Immature natural killer cell (primary cell): ENCODE measurements around the gene RBM15. TPM values are rescaled to one million over a fixed set of nuclear protein-coding genes. Genes with fewer than 3 reads are reported as not detected.

Experiments used
- DNase-seq, 3 donors: peaks; one replicate each; pipeline ENCODE4 v3.0.0; 2022; ENCODE audit warnings: mixed read lengths in 1 of 3
- H3K27ac Mint-ChIP-seq, 6 donors: one replicate each; pipeline ENCODE4 v1.8.0; 2020; ENCODE audit warnings: mixed read lengths in 6 of 6, mild to moderate bottlenecking in 5 of 6, inconsistent platforms in 4 of 6, moderate library complexity in 3 of 6
- H3K27me3 Mint-ChIP-seq, 3 donors: one replicate each; pipeline ENCODE4 v1.8.0; 2020 to 2021; ENCODE audit warnings: low read depth in 3 of 3, mild to moderate bottlenecking in 3 of 3, mixed read lengths in 3 of 3, moderate library complexity in 3 of 3, inconsistent platforms in 1 of 3
- H3K36me3 Mint-ChIP-seq, 3 donors: one replicate each; pipeline ENCODE4 v1.8.0; 2020; ENCODE audit warnings: mixed read lengths in 3 of 3, inconsistent platforms in 2 of 3, mild to moderate bottlenecking in 2 of 3
- H3K4me1 Mint-ChIP-seq, 2 donors: one replicate each; pipeline ENCODE4 v1.8.0; 2020; ENCODE audit warnings: inconsistent platforms in 2 of 2, mild to moderate bottlenecking in 2 of 2, mixed read lengths in 2 of 2, moderate library complexity in 1 of 2
- H3K4me3 Mint-ChIP-seq, 5 donors: one replicate each; pipeline ENCODE4 v1.8.0; 2020; ENCODE audit warnings: mild to moderate bottlenecking in 5 of 5, mixed read lengths in 5 of 5, inconsistent platforms in 3 of 5, moderate library complexity in 3 of 5
- H3K9me3 Mint-ChIP-seq, 6 donors: one replicate each; pipeline ENCODE4 v1.8.0; 2020; ENCODE audit warnings: mild to moderate bottlenecking in 6 of 6, mixed read lengths in 6 of 6, inconsistent platforms in 4 of 6, moderate library complexity in 3 of 6
- polyA plus RNA-seq, 3 donors: library from polyadenylated mRNA; unstranded; fragments of 300-500 nt; fragmentation: Illumina TruSeq; gene quantifications; one replicate each; pipeline ENCODE4 v1.2.3, GENCODE V29; 2021

RBM15 gene
- polyA plus RNA-seq = 10 to 100 TPM in 1 of 3 donors, 1 to 10 TPM in 2; 5.7 to 14.4 (median 10.0) TPM

- H3K9me3 Mint-ChIP-seq = no peaks in the 10 kb centered on the region
- peaks cover 54 to 56% of the 10 kb centered on the region in 2 donors for H3K4me1 Mint-ChIP-seq
- peaks cover 4 to 13% (median 6%) of the 10 kb centered on the region in 3 donors for H3K27me3 Mint-ChIP-seq
- peak within 1 kb of the TSS in 1 of 5 donors; percentile 91 for H3K4me3 Mint-ChIP-seq
- DNase-seq = peak; percentile 99
- H3K36me3 Mint-ChIP-seq = peaks cover 4 to 10% (median 8%) of the 10 kb centered on the region in 3 donors
- no peak within 1 kb of the TSS for H3K27ac Mint-ChIP-seq
Observed at GRCh38 chr1:110338886-110339406, at the start of gene RBM15. TSS of gene RBM15 (plus strand) at chr1:110339377. CDS start at chr1:110339406, 29 bp downstream.

- Mint-ChIP-seq H3K4me3 (no peak overlapping the region), H3K9me3 (no peaks in the 10 kb centered on the region), H3K36me3 (no peaks in the 10 kb centered on the region), H3K27ac (peak overlapping the region in 1 of 6 donors; percentile 42), H3K4me1 (no peaks in the 10 kb centered on the region), H3K27me3 (peaks cover 0 to 5% (median 2%) of the 10 kb centered on the region in 3 donors)
- DNase-seq = no peak
Observed at GRCh38 chr1:110291241-110292030, 47.7 kb upstream of the RBM15 start.

GRCh38 chr1:110292031-110292741 lies 47.0 kb upstream of the RBM15 start:
- no peak overlapping the region for H3K27ac Mint-ChIP-seq
- no peak overlapping the region for H3K4me3 Mint-ChIP-seq
- H3K9me3 Mint-ChIP-seq = no peaks in the 10 kb centered on the region
- no peaks in the 10 kb centered on the region for H3K36me3 Mint-ChIP-seq
- H3K27me3 Mint-ChIP-seq = peaks cover 0 to 5% (median 2%) of the 10 kb centered on the region in 3 donors
- no peaks in the 10 kb centered on the region for H3K4me1 Mint-ChIP-seq
- no peak for DNase-seq

GRCh38 chr1:110293601-110294104 lies 45.5 kb upstream of the RBM15 start:
- no peak overlapping the region for H3K4me3 Mint-ChIP-seq
- H3K27ac Mint-ChIP-seq = no peak overlapping the region
- peaks cover 0 to 5% (median 2%) of the 10 kb centered on the region in 3 donors for H3K27me3 Mint-ChIP-seq
- no peak for DNase-seq
- no peaks in the 10 kb centered on the region for H3K4me1 Mint-ChIP-seq
- H3K9me3 Mint-ChIP-seq = no peaks in the 10 kb centered on the region
- no peaks in the 10 kb centered on the region for H3K36me3 Mint-ChIP-seq

GRCh38 chr1:110294308-110294707 lies 44.9 kb upstream of the RBM15 start:
- H3K4me3 Mint-ChIP-seq = no peak overlapping the region
- H3K27ac Mint-ChIP-seq = no peak overlapping the region
- peaks cover 0 to 5% (median under 1%) of the 10 kb centered on the region in 3 donors for H3K27me3 Mint-ChIP-seq
- DNase-seq = no peak
- H3K4me1 Mint-ChIP-seq = no peaks in the 10 kb centered on the region
- H3K36me3 Mint-ChIP-seq = no peaks in the 10 kb centered on the region
- no peaks in the 10 kb centered on the region for H3K9me3 Mint-ChIP-seq

GRCh38 chr1:110298991-110299390 lies 40.2 kb upstream of the RBM15 start:
- Mint-ChIP-seq H3K27me3 (peaks cover 0 to 2% (median 2%) of the 10 kb centered on the region in 3 donors), H3K4me1 (no peaks in the 10 kb centered on the region), H3K4me3 (no peak overlapping the region), H3K36me3 (no peaks in the 10 kb centered on the region), H3K9me3 (no peaks in the 10 kb centered on the region), H3K27ac (no peak overlapping the region)
- no peak for DNase-seq

- no peak overlapping the region for H3K27ac Mint-ChIP-seq
- H3K4me1 Mint-ChIP-seq = no peaks in the 10 kb centered on the region
- no peak overlapping the region for H3K4me3 Mint-ChIP-seq
- H3K27me3 Mint-ChIP-seq = peaks cover 0 to 2% (median 2%) of the 10 kb centered on the region in 3 donors
- DNase-seq = no peak
- no peaks in the 10 kb centered on the region for H3K36me3 Mint-ChIP-seq
- no peaks in the 10 kb centered on the region for H3K9me3 Mint-ChIP-seq
Observed at GRCh38 chr1:110300412-110301085, 38.6 kb upstream of the RBM15 start.

GRCh38 chr1:110302836-110303235 lies 36.3 kb upstream of the RBM15 start:
- no peak overlapping the region for H3K4me3 Mint-ChIP-seq
- H3K4me1 Mint-ChIP-seq = no peaks in the 10 kb centered on the region
- peaks cover 0 to 2% (median 2%) of the 10 kb centered on the region in 3 donors for H3K27me3 Mint-ChIP-seq
- DNase-seq = no peak
- H3K27ac Mint-ChIP-seq = no peak overlapping the region
- no peaks in the 10 kb centered on the region for H3K36me3 Mint-ChIP-seq
- no peaks in the 10 kb centered on the region for H3K9me3 Mint-ChIP-seq

GRCh38 chr1:110305900-110306420 lies 33.2 kb upstream of the RBM15 start:
- Mint-ChIP-seq H3K27me3 (peaks cover 0 to 3% (median 0%) of the 10 kb centered on the region in 3 donors), H3K36me3 (no peaks in the 10 kb centered on the region), H3K27ac (no peak overlapping the region), H3K4me1 (no peaks in the 10 kb centered on the region), H3K9me3 (no peaks in the 10 kb centered on the region), H3K4me3 (no peak overlapping the region)
- DNase-seq = no peak

GRCh38 chr1:110307239-110307974 lies 31.8 kb upstream of the RBM15 start:
- Mint-ChIP-seq H3K27me3 (peaks cover 0 to 3% (median 0%) of the 10 kb centered on the region in 3 donors), H3K36me3 (no peaks in the 10 kb centered on the region), H3K4me1 (no peaks in the 10 kb centered on the region), H3K4me3 (no peak overlapping the region), H3K27ac (no peak overlapping the region), H3K9me3 (no peaks in the 10 kb centered on the region)
- no peak for DNase-seq

GRCh38 chr1:110308247-110308646 lies 30.9 kb upstream of the RBM15 start:
- Mint-ChIP-seq H3K36me3 (no peaks in the 10 kb centered on the region), H3K4me3 (no peak overlapping the region), H3K9me3 (no peaks in the 10 kb centered on the region), H3K4me1 (no peaks in the 10 kb centered on the region), H3K27ac (peak overlapping the region in 1 of 6 donors; percentile 13), H3K27me3 (peaks cover 0 to 3% (median 0%) of the 10 kb centered on the region in 3 donors)
- no peak for DNase-seq

GRCh38 chr1:110309139-110309538 lies 30.0 kb upstream of the RBM15 start:
- Mint-ChIP-seq H3K27me3 (peaks cover 0 to 3% (median 0%) of the 10 kb centered on the region in 3 donors), H3K4me1 (no peaks in the 10 kb centered on the region), H3K27ac (no peak overlapping the region), H3K36me3 (peaks cover 0 to 2% (median 0%) of the 10 kb centered on the region in 3 donors), H3K9me3 (no peaks in the 10 kb centered on the region), H3K4me3 (no peak overlapping the region)
- DNase-seq = no peak

- H3K4me1 Mint-ChIP-seq = no peaks in the 10 kb centered on the region
- H3K9me3 Mint-ChIP-seq = no peaks in the 10 kb centered on the region
- H3K27ac Mint-ChIP-seq = peak overlapping the region in 2 of 6 donors; percentile 13 to 16
- H3K27me3 Mint-ChIP-seq = peaks cover 0 to 3% (median 0%) of the 10 kb centered on the region in 3 donors
- peaks cover 0 to 4% (median 0%) of the 10 kb centered on the region in 3 donors for H3K36me3 Mint-ChIP-seq
- H3K4me3 Mint-ChIP-seq = no peak overlapping the region
- DNase-seq = no peak
Observed at GRCh38 chr1:110309767-110310166, 29.4 kb upstream of the RBM15 start.
